TTC549 (cell line): ENCODE results near the gene ACTL6B.
"Not testable (repeated sequence)": the region's sequence is repeated elsewhere in the genome, so short reads cannot be mapped to it uniquely, and the experiment has no call there.

ENCODE experiments used
- FAIRE-seq: peaks from 2 replicates; lab custom pipeline; 2012; peaks lifted over from hg19 to GRCh38; lab: Jason Lieb, UNC

Gene ACTL6B

GRCh38 chr7:100671353-100672327 is 15.4 kb upstream of the ACTL6B start:
- FAIRE-seq: no peak

GRCh38 chr7:100670074-100670473 is 13.8 kb upstream of the ACTL6B start:
- FAIRE-seq: no peak

- FAIRE-seq: not testable (repeated sequence)
Observed at GRCh38 chr7:100669106-100669505, 12.9 kb upstream of the ACTL6B start.

- no peak for FAIRE-seq
Observed at GRCh38 chr7:100668069-100668449, 11.8 kb upstream of the ACTL6B start.

GRCh38 chr7:100667331-100668068 is 11.3 kb upstream of the ACTL6B start:
- FAIRE-seq: no peak

- no peak for FAIRE-seq
Observed at GRCh38 chr7:100665168-100665726, 9.0 kb upstream of the ACTL6B start.

- FAIRE-seq: not testable (repeated sequence)
Observed at GRCh38 chr7:100662194-100662776, 6.0 kb upstream of the ACTL6B start.

- no peak for FAIRE-seq
Observed at GRCh38 chr7:100654908-100655831, 1.1 kb downstream of the ACTL6B start.

- no peak for FAIRE-seq
Observed at GRCh38 chr7:100649826-100650565, 6.3 kb downstream of the ACTL6B start.

GRCh38 chr7:100642534-100642907 is 13.7 kb downstream of the ACTL6B start:
- no peak for FAIRE-seq

- no peak for FAIRE-seq
Observed at GRCh38 chr7:100641860-100642533, 14.3 kb downstream of the ACTL6B start.

- no peak for FAIRE-seq
Observed at GRCh38 chr7:100641463-100641859, 14.8 kb downstream of the ACTL6B start, which contains the start of gene TFR2. TFR2 (minus strand) TSS chr7:100641552; CDS start chr7:100641509, 43 bp downstream.

- no peak for FAIRE-seq
Observed at GRCh38 chr7:100640517-100641440, 15.5 kb downstream of the ACTL6B start.

GRCh38 chr7:100639995-100640516 is 16.2 kb downstream of the ACTL6B start:
- FAIRE-seq: no peak

GRCh38 chr7:100632951-100633717 is 23.1 kb downstream of the ACTL6B start:
- FAIRE-seq: no peak

GRCh38 chr7:100630066-100630465 is 26.2 kb downstream of the ACTL6B start:
- no peak for FAIRE-seq

GRCh38 chr7:100629117-100629716 is 27.0 kb downstream of the ACTL6B start:
- FAIRE-seq: no peak

GRCh38 chr7:100627238-100627549 is 29.1 kb downstream of the ACTL6B start:
- FAIRE-seq: no peak
